SK-N-SH (cell line): Measurements from ENCODE around the gene CEP131.

ENCODE experiments used
- CHD2 ChIP-seq: fragments of 150-350 bp; IDR thresholded peaks from 2 replicates; pipeline ENCODE4 v1.6.1; 2018; ENCODE audit warnings: low read length; ENCODE audit not compliant: partially characterized antibody
- CTCF ChIP-seq: fragments of 200-600 bp; sonication (generic); IDR thresholded peaks from 2 replicates; pipeline ENCODE4 v1.6.1; 2017; ENCODE audit warnings: antibody characterized with exemption, mild to moderate bottlenecking, moderate library complexity
- GABPA ChIP-seq: IDR thresholded peaks from 2 replicates; pipeline ENCODE4 v1.4.0; 2012; ENCODE audit warnings: low read depth, mild to moderate bottlenecking
- MAX ChIP-seq: IDR thresholded peaks from 2 replicates; pipeline ENCODE4 v1.4.0; 2012; ENCODE audit warnings: low read depth
- MXI1 ChIP-seq: IDR thresholded peaks from 2 replicates; pipeline ENCODE4 v1.6.1; 2012; ENCODE audit warnings: mild to moderate bottlenecking, low read depth, low read length, improper control_type of control experiment
- SMC3 ChIP-seq: IDR thresholded peaks from 2 replicates; pipeline ENCODE4 v1.6.1; 2012; ENCODE audit warnings: low read depth, low read length, improper control_type of control experiment

GRCh38 chr17:81233316-81233715 lies 10.6 kb upstream of the CEP131 start:
- TF ChIP-seq MXI1 (no peak), CTCF (no peak), GABPA (no peak), CHD2 (no peak), MAX (no peak), SMC3 (no peak)
